Esophagus muscularis mucosa (tissue), 4 donors: Measurements from ENCODE around the gene DUSP14. TPM values are rescaled to one million over a fixed set of nuclear protein-coding genes. Genes with fewer than 3 reads are reported as not detected.

Experiments used
- DNase-seq: peaks from one replicate; pipeline ENCODE4 v3.0.0-alpha.2; 2017; ENCODE audit errors: extremely low spot score
- H3K27ac ChIP-seq, 4 donors: fragments of 200-600 bp; sonication (generic); replicated peaks in 1 of 4; 1 replicate in 3 of 4; 2 replicates in 1 of 4; pipeline ENCODE4 v1.5.1; 2016 to 2019; ENCODE audit warnings: mild to moderate bottlenecking in 1 of 4
- H3K27me3 ChIP-seq, 4 donors: fragments of 200-600 bp; sonication (generic); one replicate each; pipeline versions ENCODE4 v1.5.1 to v1.6.0; 2016 to 2019
- H3K36me3 ChIP-seq, 4 donors: fragments of 200-600 bp; sonication (generic); one replicate each; pipeline ENCODE4 v1.5.1; 2016 to 2019
- H3K4me1 ChIP-seq, 4 donors: fragments of 200-600 bp; sonication (generic); one replicate each; pipeline ENCODE4 v1.5.1; 2016 to 2019
- H3K4me3 ChIP-seq, 4 donors: fragments of 200-600 bp; sonication (generic); 1 replicate in 2 of 4; 2 replicates in 2 of 4; pipeline ENCODE4 v1.5.1; 2016 to 2019; ENCODE audit warnings: mild to moderate bottlenecking in 4 of 4, moderate library complexity in 1 of 4
- H3K9me3 ChIP-seq, 4 donors: fragments of 200-600 bp; sonication (generic); 1 replicate in 3 of 4; 2 replicates in 1 of 4; pipeline ENCODE4 v1.5.1; 2016 to 2019
- EP300 ChIP-seq: sonication (generic); formaldehyde crosslinking; IDR thresholded peaks from one replicate; pipeline ENCODE4 v1.6.1; 2017; ENCODE audit warnings: antibody characterized with exemption
- POLR2A ChIP-seq: fragments of 450-650 bp; IDR thresholded peaks from one replicate; pipeline ENCODE4 v1.6.1; 2017; ENCODE audit warnings: antibody characterized with exemption, moderate library complexity, mild to moderate bottlenecking, low read depth
- POLR2AphosphoS5 ChIP-seq, 2 donors: sonication (generic); formaldehyde crosslinking; IDR thresholded peaks; one replicate each; pipeline ENCODE4 v1.6.1; 2017; ENCODE audit warnings: antibody characterized with exemption in 2 of 2
- WGBS: methylation state at CpG from one replicate; pipeline ENCODE4 v1.1.5; 2018; 5-methylcytosine and 5-hydroxymethylcytosine counted together
- intact Hi-C: fragments of 100-400 bp; cut with DNase I; formaldehyde crosslinking; loops from one replicate; pipeline ENCODE4 v1.15.1; 2023
- total RNA-seq, 4 donors: library from RNA; depleted of rRNA; stranded (reverse); fragments of >200 nt; gene quantifications; one replicate each; pipeline versions ENCODE4 v1.1.0 to v1.2.1, GENCODE V29; 2016
- TF ChIP-seq, protein P1 (sequence below), 3 experiments: fragments of 200-600 bp in 2 of 3; fragments of 450-650 bp in 1 of 3; sonication (generic) in 2 of 3; IDR thresholded peaks; one replicate each; pipeline ENCODE4 v1.5.1; 2017 to 2019; ENCODE audit warnings: antibody characterized with exemption in 3 of 3, mild to moderate bottlenecking in 2 of 3, moderate library complexity in 1 of 3

Gene DUSP14
- total RNA-seq, 4 donors from 2014 or later: 23.7 to 46.4 (median 35.9) TPM

DNA sequence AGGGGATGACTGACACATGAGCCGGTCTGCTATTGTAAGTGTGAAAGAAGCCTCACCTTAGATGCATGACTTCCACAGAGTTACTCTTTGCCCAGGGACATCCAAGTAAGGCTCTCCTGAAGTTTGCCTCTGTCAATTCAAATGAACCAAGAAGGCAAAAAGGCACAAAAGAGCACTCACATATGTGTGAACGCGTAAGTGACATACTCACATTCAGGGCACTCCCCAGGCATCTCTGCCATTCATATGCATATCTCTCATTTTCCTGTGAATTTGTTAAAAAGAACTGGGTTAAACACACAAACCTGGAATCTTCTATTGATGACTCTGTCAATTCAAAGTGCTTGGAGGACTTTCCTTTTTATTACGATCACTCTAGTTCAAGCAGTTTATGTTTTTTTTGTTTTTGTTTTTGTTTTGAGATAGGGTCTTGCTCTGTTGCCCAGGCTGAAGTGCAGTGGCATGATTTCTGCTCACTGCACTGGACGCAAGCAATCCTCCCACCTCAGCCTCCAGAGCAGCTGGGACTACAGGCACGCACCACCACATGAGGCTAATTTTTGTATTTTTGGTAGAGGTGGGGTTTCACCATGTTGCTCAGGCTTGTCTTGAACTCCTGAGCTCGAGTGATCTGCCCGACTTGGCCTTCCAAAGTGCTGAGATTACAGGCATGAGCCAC lies 49.4 kb downstream of the DUSP14 start:
- Histone ChIP-seq H3K27me3 (no peaks in the 10 kb centered on the region), H3K36me3 (peaks cover 70 to 88% (median 82%) of the 10 kb centered on the region in 4 donors), H3K27ac (no peak overlapping the region), H3K4me3 (no peak overlapping the region), H3K4me1 (no peaks in the 10 kb centered on the region), H3K9me3 (no peaks in the 10 kb centered on the region)
- no peak for DNase-seq
- TF ChIP-seq EP300: no peak
- TF ChIP-seq, protein P1, sequence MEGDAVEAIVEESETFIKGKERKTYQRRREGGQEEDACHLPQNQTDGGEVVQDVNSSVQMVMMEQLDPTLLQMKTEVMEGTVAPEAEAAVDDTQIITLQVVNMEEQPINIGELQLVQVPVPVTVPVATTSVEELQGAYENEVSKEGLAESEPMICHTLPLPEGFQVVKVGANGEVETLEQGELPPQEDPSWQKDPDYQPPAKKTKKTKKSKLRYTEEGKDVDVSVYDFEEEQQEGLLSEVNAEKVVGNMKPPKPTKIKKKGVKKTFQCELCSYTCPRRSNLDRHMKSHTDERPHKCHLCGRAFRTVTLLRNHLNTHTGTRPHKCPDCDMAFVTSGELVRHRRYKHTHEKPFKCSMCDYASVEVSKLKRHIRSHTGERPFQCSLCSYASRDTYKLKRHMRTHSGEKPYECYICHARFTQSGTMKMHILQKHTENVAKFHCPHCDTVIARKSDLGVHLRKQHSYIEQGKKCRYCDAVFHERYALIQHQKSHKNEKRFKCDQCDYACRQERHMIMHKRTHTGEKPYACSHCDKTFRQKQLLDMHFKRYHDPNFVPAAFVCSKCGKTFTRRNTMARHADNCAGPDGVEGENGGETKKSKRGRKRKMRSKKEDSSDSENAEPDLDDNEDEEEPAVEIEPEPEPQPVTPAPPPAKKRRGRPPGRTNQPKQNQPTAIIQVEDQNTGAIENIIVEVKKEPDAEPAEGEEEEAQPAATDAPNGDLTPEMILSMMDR (IDR thresholded peaks at IDR 0.05): no peak
- TF ChIP-seq POLR2A: no peak
- TF ChIP-seq POLR2AphosphoS5 (IDR thresholded peaks at IDR 0.05): no peak
- intact Hi-C loops: no loop called here
- WGBS: 97% methylated on average over 8 of the region's 8 CpGs

DNA sequence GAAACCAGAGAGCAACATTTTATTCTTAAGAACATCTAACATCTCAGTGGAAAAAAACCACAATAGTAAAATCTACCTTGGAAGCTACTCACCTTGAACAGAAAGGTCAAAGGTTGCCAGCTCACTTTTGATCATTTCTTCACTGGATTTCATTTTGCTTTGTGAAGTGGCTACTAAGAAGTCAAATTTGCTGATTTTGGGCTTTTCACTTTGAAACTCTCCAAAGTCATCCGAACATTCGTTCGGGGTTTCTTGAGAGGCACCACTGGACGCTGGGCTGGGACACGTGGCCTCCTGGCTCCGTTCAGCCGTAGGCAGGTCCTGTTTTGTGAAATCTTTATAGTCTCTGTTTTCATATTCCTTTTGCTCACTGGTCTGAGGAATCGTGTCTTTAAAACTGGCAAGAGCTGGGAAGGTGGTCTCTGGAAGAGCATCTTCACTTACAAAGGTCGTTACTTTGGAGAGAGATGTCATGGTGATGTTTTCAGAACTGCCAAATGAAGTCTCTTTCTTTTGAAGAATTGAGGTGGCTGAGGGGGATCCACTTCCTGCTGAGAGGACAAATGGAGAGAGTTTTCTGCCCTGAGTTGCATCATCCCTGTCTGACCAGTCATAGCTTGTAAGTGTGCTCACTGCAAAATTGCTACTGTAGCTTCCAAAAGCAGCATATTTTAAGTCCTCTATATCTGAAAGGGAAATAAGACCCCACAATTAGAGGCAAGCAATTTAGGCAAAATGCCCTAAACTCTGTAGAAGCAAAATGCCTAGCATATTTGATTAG lies 52.4 kb downstream of the DUSP14 start:
- no peak overlapping the region for H3K4me3 ChIP-seq
- peaks cover 51 to 63% (median 56%) of the 10 kb centered on the region in 4 donors for H3K36me3 ChIP-seq
- intact Hi-C loops: no loop called here
- 87% methylated on average over 9 of the region's 9 CpGs for WGBS
- no peaks in the 10 kb centered on the region for H3K27me3 ChIP-seq
- TF ChIP-seq POLR2A: no peak
- no peak for TF ChIP-seq POLR2AphosphoS5 (IDR thresholded peaks at IDR 0.05)
- no peak for TF ChIP-seq EP300
- TF ChIP-seq, protein P1 (IDR thresholded peaks at IDR 0.05): no peak
- H3K27ac ChIP-seq: no peak overlapping the region
- DNase-seq: no peak
- H3K9me3 ChIP-seq: no peaks in the 10 kb centered on the region
- H3K4me1 ChIP-seq: peaks cover 9 to 17% (median 13%) of the 10 kb centered on the region in 4 donors

DNA sequence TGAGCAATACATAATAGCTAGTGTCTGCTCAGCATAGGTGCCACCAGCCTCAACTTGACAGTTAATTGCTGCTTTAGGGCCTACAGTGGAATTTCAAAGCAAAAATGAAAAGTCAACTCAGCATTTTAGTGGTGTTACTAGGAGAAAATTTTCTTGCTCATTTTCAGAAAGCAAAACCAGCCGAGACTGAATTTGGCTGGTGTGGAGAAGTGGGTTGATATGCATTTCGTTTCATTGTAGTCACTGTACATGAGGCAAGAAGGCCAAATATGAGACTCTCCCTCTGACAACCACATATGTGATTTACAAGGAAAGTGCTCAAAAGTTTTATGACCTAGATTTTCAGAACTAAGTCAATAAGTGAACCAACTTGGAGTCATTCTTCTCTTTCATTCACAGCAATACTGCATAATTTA lies 54.0 kb downstream of the DUSP14 start:
- H3K9me3 ChIP-seq: no peaks in the 10 kb centered on the region
- TF ChIP-seq POLR2A (no peak), EP300 (no peak), POLR2AphosphoS5 (IDR thresholded peaks at IDR 0.05) (no peak)
- TF ChIP-seq, protein P1 (IDR thresholded peaks at IDR 0.05): no peak
- H3K4me1 ChIP-seq: peaks cover 23 to 32% (median 27%) of the 10 kb centered on the region in 4 donors
- no peak overlapping the region for H3K4me3 ChIP-seq
- WGBS: 88% methylated on average over 2 of the region's 2 CpGs
- no peaks in the 10 kb centered on the region for H3K27me3 ChIP-seq
- intact Hi-C loops: no loop called here
- peaks cover 35 to 47% (median 42%) of the 10 kb centered on the region in 4 donors for H3K36me3 ChIP-seq
- no peak for DNase-seq
- no peak overlapping the region for H3K27ac ChIP-seq

DNA sequence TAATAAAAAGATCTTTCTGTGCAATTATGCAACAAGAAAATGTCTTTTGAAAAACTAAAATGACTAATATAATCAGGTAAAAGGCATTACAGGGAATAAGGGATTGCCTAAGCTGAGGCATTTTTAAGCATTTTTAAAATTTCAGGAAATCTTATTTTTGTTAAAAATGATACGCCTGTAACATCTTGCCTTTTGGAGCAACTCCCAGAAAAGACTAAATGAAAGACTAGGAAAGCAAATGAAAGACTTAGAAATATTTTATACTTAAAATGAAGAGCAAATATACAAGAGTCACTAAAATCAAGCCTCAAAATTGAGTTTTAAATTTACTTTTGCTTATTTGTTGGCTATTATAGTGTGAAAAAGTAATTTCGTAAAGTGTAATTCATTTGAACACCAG lies 55.8 kb downstream of the DUSP14 start:
- no peak for DNase-seq
- H3K9me3 ChIP-seq: no peaks in the 10 kb centered on the region
- TF ChIP-seq, protein P1 (IDR thresholded peaks at IDR 0.05): no peak
- TF ChIP-seq POLR2AphosphoS5 (IDR thresholded peaks at IDR 0.05): no peak
- no peak for TF ChIP-seq POLR2A
- intact Hi-C loops: no loop called here
- no peak overlapping the region for H3K4me3 ChIP-seq
- peaks cover 25 to 32% (median 28%) of the 10 kb centered on the region in 4 donors for H3K4me1 ChIP-seq
- H3K36me3 ChIP-seq: peaks cover 17 to 32% (median 24%) of the 10 kb centered on the region in 4 donors
- WGBS: 86% methylated on average over 2 of the region's 2 CpGs
- H3K27ac ChIP-seq: no peak overlapping the region
- H3K27me3 ChIP-seq: no peaks in the 10 kb centered on the region
